ENCODE measurements around the gene GPR149.

GPR149 gene

GRCh38 chr3:154338008-154338407 is 92.0 kb downstream of the GPR149 start:
- no peak for DNase-seq

GRCh38 chr3:154334973-154335420 is 95.0 kb downstream of the GPR149 start:
- no peak for DNase-seq

- DNase-seq = no peak
Observed at GRCh38 chr3:154327871-154328270, 102.1 kb downstream of the GPR149 start.

GRCh38 chr3:154324919-154325318 is 105.1 kb downstream of the GPR149 start:
- peak; percentile 40 for DNase-seq

- DNase-seq = peak; percentile 80
Observed at GRCh38 chr3:154323891-154324738, 105.9 kb downstream of the GPR149 start, which contains the start of gene DHX36. Gene DHX36 (minus strand): TSS chr3:154324487. CDS start chr3:154324416, 71 bp downstream.

GRCh38 chr3:154316974-154317767 is 112.8 kb downstream of the GPR149 start:
- no peak for DNase-seq

- no peak for DNase-seq
Observed at GRCh38 chr3:154314152-154314551, 115.8 kb downstream of the GPR149 start.

- DNase-seq = no peak
Observed at GRCh38 chr3:154310840-154311239, 119.2 kb downstream of the GPR149 start.

- no peak for DNase-seq
Observed at GRCh38 chr3:154307363-154307762, 122.6 kb downstream of the GPR149 start.

- DNase-seq = no peak
Observed at GRCh38 chr3:154304936-154305335, 125.1 kb downstream of the GPR149 start.

GRCh38 chr3:154304116-154304786 is 125.7 kb downstream of the GPR149 start:
- no peak for DNase-seq

- DNase-seq = no peak
Observed at GRCh38 chr3:154301561-154301960, 128.4 kb downstream of the GPR149 start.

- DNase-seq = no peak
Observed at GRCh38 chr3:154294016-154294415, 136.0 kb downstream of the GPR149 start.

GRCh38 chr3:154290187-154290586 is 139.8 kb downstream of the GPR149 start:
- DNase-seq = no peak

All from NCI-H2107 (cell line).